Panc1 (cell line): Measurements from ENCODE around the gene JHY. TPM values are rescaled to one million over a fixed set of nuclear protein-coding genes. Genes with fewer than 3 reads are reported as not detected.

Experiments used
- ATAC-seq: fragments of 200-7000 bp; cut with Tn5 transposase; 2 replicates; pipeline ENCODE4 v1.9.1; 2020; ENCODE audit warnings: mild to moderate bottlenecking, moderate library complexity
- BruUV-seq: library from RNA; stranded (reverse); fragments of 400-500 nt; replicated peaks from 2 replicates; lab custom pipeline; 2021; lab: Mats Ljungman, UMichigan
- CTCF ChIA-PET: fragments of 300-600 bp; sonication (Branson Sonifier 250); formaldehyde crosslinking; loops from one replicate; lab custom pipeline; 2022; ENCODE audit warnings: antibody characterized with exemption; lab: Charles Lee
- POLR2A ChIA-PET: fragments of 300-600 bp; sonication (Branson Sonifier 250); formaldehyde crosslinking; loops from one replicate; lab custom pipeline; 2022; ENCODE audit warnings: antibody characterized with exemption; lab: Charles Lee
- DNase-seq: peaks from one replicate; pipeline ENCODE4 v3.0.0-alpha.2; 2010; ENCODE audit warnings: low read depth, low spot score
- H3K27ac ChIP-seq: 2 replicates; pipeline ENCODE4 v1.5.1; 2011; ENCODE audit warnings: mild to moderate bottlenecking, low read length, inconsistent platforms
- H3K27me3 ChIP-seq: fragments of 200-500 bp; sonication (Bioruptor generic); 2 replicates; pipeline ENCODE4 v1.6.0; 2014; ENCODE audit warnings: low read length, inconsistent platforms; ENCODE audit not compliant: control insufficient read depth, insufficient read depth
- H3K36me3 ChIP-seq: fragments of 200-500 bp; sonication (Bioruptor generic); 2 replicates; pipeline ENCODE4 v1.5.1; 2014; ENCODE audit warnings: inconsistent platforms, mild to moderate bottlenecking, low read length, moderate library complexity; ENCODE audit not compliant: control insufficient read depth, insufficient read depth
- H3K4me1 ChIP-seq: 2 replicates; pipeline ENCODE4 v1.5.1; 2011; ENCODE audit warnings: inconsistent platforms, mild to moderate bottlenecking, low read length, moderate library complexity; ENCODE audit not compliant: control insufficient read depth, insufficient read depth
- H3K4me3 ChIP-seq, 2 experiments: 2 replicates each; pipeline ENCODE4 v1.5.1; 2011 to 2012; ENCODE audit warnings: low read depth in 2 of 2, low read length in 2 of 2, mild to moderate bottlenecking in 2 of 2, inconsistent platforms in 1 of 2, moderate library complexity in 1 of 2
- H3K9me3 ChIP-seq: fragments of 200-500 bp; sonication (Bioruptor generic); 2 replicates; pipeline ENCODE4 v1.5.1; 2014; ENCODE audit warnings: low read depth, mild to moderate bottlenecking, inconsistent platforms, low read length, moderate library complexity; ENCODE audit not compliant: control insufficient read depth, insufficient read depth
- POLR2AphosphoS5 ChIP-seq: IDR thresholded peaks from 2 replicates; pipeline ENCODE4 v1.6.1; 2012; ENCODE audit warnings: mild to moderate bottlenecking, low read depth, low read length, moderate library complexity
- REST ChIP-seq, 2 experiments: IDR thresholded peaks; 2 replicates each; pipeline ENCODE4 v1.6.1; 2011 to 2012; ENCODE audit warnings: low read depth in 2 of 2, control low read depth in 1 of 2, low read length in 1 of 2, mild to moderate bottlenecking in 1 of 2, moderate library complexity in 1 of 2; ENCODE audit not compliant: insufficient read depth in 1 of 2
- SIN3A ChIP-seq: IDR thresholded peaks from 2 replicates; pipeline ENCODE4 v1.6.1; 2012; ENCODE audit warnings: low read depth, mild to moderate bottlenecking, low read length, moderate library complexity, borderline replicate concordance; ENCODE audit not compliant: insufficient read depth
- TCF7L2 ChIP-seq: IDR thresholded peaks from 2 replicates; pipeline ENCODE4 v1.6.1; 2011; ENCODE audit warnings: mild to moderate bottlenecking, low read depth, low read length, inconsistent platforms
- in situ Hi-C: cut with HindIII; loops from 2 replicates; pipeline ENCODE4 v1.10.0; 2016; ENCODE audit warnings: low sequenced_read_pairs, low pct_unique_long_range_greater_than_20kb
- intact Hi-C: fragments of 100-400 bp; cut with micrococcal nuclease; formaldehyde crosslinking; loops from one replicate; pipeline ENCODE4 v1.10.0; 2022; ENCODE audit not compliant: unreplicated experiment
- total RNA-seq: library from RNA; stranded (reverse); gene quantifications from one replicate; pipeline ENCODE4 v1.2.1, GENCODE V29; 2021; ENCODE audit not compliant: unreplicated experiment
- TF ChIP-seq, protein P1 (sequence below): fragments of 450-650 bp; IDR thresholded peaks from 2 replicates; pipeline ENCODE4 v1.5.1; 2017; ENCODE audit warnings: mild to moderate bottlenecking

Gene JHY
- total RNA-seq, 1 experiment from 2014 or later: 10.1 TPM

DNA sequence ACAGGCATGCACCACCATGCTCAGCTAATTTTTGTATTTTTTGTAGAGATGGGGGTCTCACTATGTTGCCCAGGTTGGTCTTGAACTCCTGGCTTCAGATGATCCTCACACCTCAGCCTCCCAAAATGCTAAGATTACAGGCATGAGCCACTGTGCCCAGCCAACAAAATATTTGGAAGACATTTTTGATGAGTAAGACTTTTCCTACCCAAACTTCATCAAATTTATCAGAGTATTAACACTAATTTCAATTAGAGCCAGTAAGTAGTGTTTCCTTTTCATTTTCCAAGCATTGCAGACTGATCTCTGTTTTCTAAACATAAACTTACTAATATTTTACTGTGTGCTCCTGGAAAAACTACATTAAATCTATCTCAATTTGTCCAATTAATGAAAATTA is 45.6 kb upstream of the JHY start:
- DNase-seq (no peak), ATAC-seq (no peak)
- intact Hi-C loops (no loop called here), in situ Hi-C loops (no loop called here)
- Histone ChIP-seq H3K36me3 (no peaks in the 10 kb centered on the region), H3K4me3 (no peak overlapping the region), H3K9me3 (no peaks in the 10 kb centered on the region), H3K27ac (no peak overlapping the region), H3K4me1 (no peaks in the 10 kb centered on the region), H3K27me3 (no peaks in the 10 kb centered on the region)
- CTCF ChIA-PET: no interaction called here
- TF ChIP-seq SIN3A (no peak), POLR2AphosphoS5 (no peak), REST (IDR thresholded peaks at IDR 0.05; ENCODE audit: insufficient read depth in 1 of 2, low read depth in 2 of 2, low read length in 1 of 2) (no peak), TCF7L2 (no peak)
- TF ChIP-seq, protein P1, sequence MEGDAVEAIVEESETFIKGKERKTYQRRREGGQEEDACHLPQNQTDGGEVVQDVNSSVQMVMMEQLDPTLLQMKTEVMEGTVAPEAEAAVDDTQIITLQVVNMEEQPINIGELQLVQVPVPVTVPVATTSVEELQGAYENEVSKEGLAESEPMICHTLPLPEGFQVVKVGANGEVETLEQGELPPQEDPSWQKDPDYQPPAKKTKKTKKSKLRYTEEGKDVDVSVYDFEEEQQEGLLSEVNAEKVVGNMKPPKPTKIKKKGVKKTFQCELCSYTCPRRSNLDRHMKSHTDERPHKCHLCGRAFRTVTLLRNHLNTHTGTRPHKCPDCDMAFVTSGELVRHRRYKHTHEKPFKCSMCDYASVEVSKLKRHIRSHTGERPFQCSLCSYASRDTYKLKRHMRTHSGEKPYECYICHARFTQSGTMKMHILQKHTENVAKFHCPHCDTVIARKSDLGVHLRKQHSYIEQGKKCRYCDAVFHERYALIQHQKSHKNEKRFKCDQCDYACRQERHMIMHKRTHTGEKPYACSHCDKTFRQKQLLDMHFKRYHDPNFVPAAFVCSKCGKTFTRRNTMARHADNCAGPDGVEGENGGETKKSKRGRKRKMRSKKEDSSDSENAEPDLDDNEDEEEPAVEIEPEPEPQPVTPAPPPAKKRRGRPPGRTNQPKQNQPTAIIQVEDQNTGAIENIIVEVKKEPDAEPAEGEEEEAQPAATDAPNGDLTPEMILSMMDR: no peak
- POLR2A ChIA-PET: no interaction called here
- no TSS peak for BruUV-seq

DNA sequence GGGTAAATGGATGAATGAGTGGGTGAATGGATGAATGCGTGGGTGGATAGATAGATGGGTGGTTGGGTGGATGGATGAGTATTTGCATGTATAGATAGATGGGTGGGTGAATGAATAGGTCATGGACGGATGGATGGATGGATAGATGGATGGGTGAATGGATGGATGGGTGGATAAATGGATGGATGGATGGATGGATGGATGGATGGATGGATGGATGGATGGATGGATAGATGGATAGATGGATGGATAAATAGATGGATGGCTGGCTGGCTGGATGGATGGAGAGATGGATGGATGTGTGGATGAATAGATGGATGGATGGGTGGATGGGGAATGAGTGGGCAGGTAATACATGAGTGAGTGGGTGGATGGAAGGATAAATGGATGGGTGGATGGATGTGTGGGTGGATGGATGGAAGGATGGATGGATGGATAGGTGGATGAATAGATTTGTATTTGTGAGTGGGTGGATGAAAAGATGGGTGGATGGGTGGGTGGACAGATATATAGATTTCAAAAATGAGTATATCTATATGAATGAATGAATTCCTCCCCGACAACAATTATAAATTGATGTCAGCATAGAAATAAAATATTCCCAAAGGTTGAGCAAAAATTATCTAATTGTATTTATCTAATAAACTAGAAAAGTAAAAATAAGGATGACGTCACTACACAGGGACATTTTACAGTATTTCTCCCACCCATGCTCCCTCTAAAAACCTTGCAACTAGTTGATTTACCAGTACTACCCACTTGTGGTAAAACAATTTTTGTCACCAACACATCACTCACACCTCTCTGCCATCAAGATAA is 44.8 kb upstream of the JHY start:
- in situ Hi-C loops (no loop called here), intact Hi-C loops (no loop called here)
- DNase-seq (no peak), ATAC-seq (no peak)
- ChIA-PET CTCF (no interaction called here), POLR2A (no interaction called here)
- BruUV-seq: no TSS peak
- no peaks in the 10 kb centered on the region for H3K36me3 ChIP-seq
- H3K27ac ChIP-seq: no peak overlapping the region
- H3K4me3 ChIP-seq: no peak overlapping the region
- H3K27me3 ChIP-seq: no peaks in the 10 kb centered on the region
- H3K4me1 ChIP-seq: no peaks in the 10 kb centered on the region
- TF ChIP-seq TCF7L2: no peak
- no peak for TF ChIP-seq POLR2AphosphoS5
- TF ChIP-seq, protein P1: no peak
- no peak for TF ChIP-seq REST (IDR thresholded peaks at IDR 0.05; ENCODE audit: insufficient read depth in 1 of 2, low read depth in 2 of 2, low read length in 1 of 2)
- no peak for TF ChIP-seq SIN3A
- H3K9me3 ChIP-seq: no peaks in the 10 kb centered on the region
